Gastroesophageal sphincter (tissue), 3 donors: ENCODE results near the gene SGMS1.

Experiments used
- EP300 ChIP-seq: sonication (generic); formaldehyde crosslinking; IDR thresholded peaks from one replicate; pipeline ENCODE4 v1.6.1; 2017; ENCODE audit warnings: antibody characterized with exemption, mild to moderate bottlenecking
- POLR2A ChIP-seq, 2 donors: fragments of 450-650 bp; IDR thresholded peaks; one replicate each; pipeline ENCODE4 v1.6.1; 2017; ENCODE audit warnings: antibody characterized with exemption in 2 of 2, mild to moderate bottlenecking in 2 of 2, moderate library complexity in 1 of 2
- POLR2AphosphoS5 ChIP-seq: sonication (generic); formaldehyde crosslinking; IDR thresholded peaks from one replicate; pipeline ENCODE4 v1.6.1; 2017; ENCODE audit warnings: antibody characterized with exemption
- TF ChIP-seq, protein P1 (sequence below), 4 experiments: fragments of 200-600 bp in 2 of 4; fragments of 450-650 bp in 2 of 4; sonication (generic) in 1 of 4; IDR thresholded peaks; one replicate each; pipeline ENCODE4 v1.5.1; 2017 to 2019; ENCODE audit warnings: antibody characterized with exemption in 4 of 4, mild to moderate bottlenecking in 2 of 4, moderate library complexity in 2 of 4

DNA sequence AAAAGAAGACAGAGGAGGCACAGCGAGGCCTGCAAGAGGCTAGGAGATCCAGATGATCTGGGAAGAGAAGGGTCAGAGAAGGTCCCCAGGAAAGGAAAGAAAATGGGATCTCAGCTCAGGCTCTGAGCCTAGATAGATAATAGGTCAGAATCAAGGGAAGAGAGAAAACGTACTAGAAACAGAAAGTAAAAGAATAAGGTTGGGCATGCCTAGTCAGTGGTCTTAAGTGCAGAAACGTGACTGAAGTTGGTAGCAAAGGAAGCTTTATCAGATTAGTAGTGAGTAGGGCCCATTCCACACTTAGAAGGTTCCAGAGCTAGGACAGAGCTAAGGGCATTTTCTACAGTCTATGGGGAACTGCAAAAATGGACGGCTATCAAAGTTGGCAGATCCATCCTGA is 287.6 kb downstream of the SGMS1 start:
- TF ChIP-seq EP300 = no peak
- no peak for TF ChIP-seq POLR2A (IDR thresholded peaks at IDR 0.05)
- TF ChIP-seq, protein P1, sequence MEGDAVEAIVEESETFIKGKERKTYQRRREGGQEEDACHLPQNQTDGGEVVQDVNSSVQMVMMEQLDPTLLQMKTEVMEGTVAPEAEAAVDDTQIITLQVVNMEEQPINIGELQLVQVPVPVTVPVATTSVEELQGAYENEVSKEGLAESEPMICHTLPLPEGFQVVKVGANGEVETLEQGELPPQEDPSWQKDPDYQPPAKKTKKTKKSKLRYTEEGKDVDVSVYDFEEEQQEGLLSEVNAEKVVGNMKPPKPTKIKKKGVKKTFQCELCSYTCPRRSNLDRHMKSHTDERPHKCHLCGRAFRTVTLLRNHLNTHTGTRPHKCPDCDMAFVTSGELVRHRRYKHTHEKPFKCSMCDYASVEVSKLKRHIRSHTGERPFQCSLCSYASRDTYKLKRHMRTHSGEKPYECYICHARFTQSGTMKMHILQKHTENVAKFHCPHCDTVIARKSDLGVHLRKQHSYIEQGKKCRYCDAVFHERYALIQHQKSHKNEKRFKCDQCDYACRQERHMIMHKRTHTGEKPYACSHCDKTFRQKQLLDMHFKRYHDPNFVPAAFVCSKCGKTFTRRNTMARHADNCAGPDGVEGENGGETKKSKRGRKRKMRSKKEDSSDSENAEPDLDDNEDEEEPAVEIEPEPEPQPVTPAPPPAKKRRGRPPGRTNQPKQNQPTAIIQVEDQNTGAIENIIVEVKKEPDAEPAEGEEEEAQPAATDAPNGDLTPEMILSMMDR (IDR thresholded peaks at IDR 0.05) = no peak
- TF ChIP-seq POLR2AphosphoS5 = no peak
